PC-3 (cell line): Measurements from ENCODE around the gene MYO1C.

Experiments used
- CTCF ChIP-seq: fragments of 300-600 bp; sonication (generic); conservative IDR thresholded peaks from 2 replicates; pipeline ENCODE4 v1.5.1; 2017; ENCODE audit warnings: antibody characterized with exemption, low read depth, mild to moderate bottlenecking, low read length
- EZH2 ChIP-seq: fragments of 300-600 bp; sonication (generic); IDR thresholded peaks from one replicate; pipeline ENCODE4 v1.6.1; 2017; ENCODE audit warnings: antibody characterized with exemption, mild to moderate bottlenecking, low read length; ENCODE audit not compliant: unreplicated experiment

- TF ChIP-seq CTCF (no peak), EZH2 (no peak)
Measured at GRCh38 chr17:1423456-1424135, 68.9 kb downstream of the MYO1C start.
